HUES48 (cell line): ENCODE data around the gene EIF6.
A peak's percentile ranks its signal among the peaks of the same experiment; 100 is the strongest.
"Not testable (repeated sequence)": the region's sequence is repeated elsewhere in the genome, so short reads cannot be mapped to it uniquely, and the experiment has no call there.

Experiments
- H3K27ac ChIP-seq: one replicate; pipeline ENCODE4 v1.7.0; 2013; ENCODE audit warnings: low read depth, low read length, inconsistent platforms
- H3K27me3 ChIP-seq: 2 replicates; pipeline ENCODE4 v1.6.1; 2013; ENCODE audit warnings: mild to moderate bottlenecking, low read length; ENCODE audit not compliant: control insufficient read depth, insufficient read depth
- H3K36me3 ChIP-seq: 2 replicates; pipeline ENCODE4 v1.6.1; 2013; ENCODE audit warnings: low read length; ENCODE audit not compliant: control insufficient read depth, insufficient read depth
- H3K4me1 ChIP-seq: 2 replicates; pipeline ENCODE4 v1.6.1; 2013; ENCODE audit warnings: mild to moderate bottlenecking, low read length; ENCODE audit not compliant: control insufficient read depth, insufficient read depth
- H3K4me3 ChIP-seq: 2 replicates; pipeline ENCODE4 v1.5.1; 2013; ENCODE audit warnings: mild to moderate bottlenecking, low read depth, low read length
- H3K9ac ChIP-seq: 2 replicates; pipeline ENCODE4 v1.6.1; 2013; ENCODE audit warnings: mild to moderate bottlenecking, low read depth, low read length, moderate library complexity
- H3K9me3 ChIP-seq: 2 replicates; pipeline ENCODE4 v1.6.1; 2013; ENCODE audit warnings: low read length; ENCODE audit not compliant: control insufficient read depth, insufficient read depth

EIF6 gene

DNA sequence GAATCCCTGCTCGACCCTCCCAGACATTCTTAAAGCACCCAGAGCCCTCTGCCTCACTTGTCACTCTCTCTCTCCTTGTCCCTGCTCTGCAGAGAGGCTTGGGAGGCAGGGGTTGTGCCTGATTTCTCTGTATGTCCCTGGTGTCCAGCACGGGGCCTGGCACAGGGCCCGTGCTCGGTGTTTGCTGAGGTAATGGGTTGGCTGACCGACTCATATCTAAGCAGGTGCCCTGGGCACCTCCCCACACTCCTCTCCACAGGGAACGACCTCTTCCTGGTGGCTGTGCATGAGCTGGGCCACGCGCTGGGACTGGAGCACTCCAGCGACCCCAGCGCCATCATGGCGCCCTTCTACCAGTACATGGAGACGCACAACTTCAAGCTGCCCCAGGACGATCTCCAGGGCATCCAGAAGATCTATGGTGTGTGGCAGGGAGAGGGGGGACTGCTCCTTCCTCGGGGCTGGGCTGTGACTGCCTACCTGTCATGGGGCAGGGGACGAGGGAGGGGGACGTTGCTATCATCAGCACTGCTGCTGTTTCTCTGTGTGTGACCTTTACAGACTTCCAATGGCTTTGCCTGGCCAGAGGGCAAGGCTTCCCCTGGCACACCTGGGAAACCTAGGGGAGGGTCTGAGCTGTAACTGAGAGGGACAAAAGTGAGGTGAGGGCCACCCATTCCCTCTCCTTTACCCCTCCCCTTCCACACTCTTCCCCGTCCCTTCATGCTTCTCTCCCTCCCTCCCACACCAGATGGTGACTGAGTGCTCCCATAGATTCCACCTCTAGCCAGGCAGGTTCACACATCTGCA is 20.8 kb downstream of the EIF6 start:
- H3K27me3 ChIP-seq = no peaks in the 10 kb centered on the region
- peak overlapping the region; percentile 100 for H3K27ac ChIP-seq
- H3K9ac ChIP-seq = peak overlapping the region; percentile 87
- H3K9me3 ChIP-seq = no peaks in the 10 kb centered on the region
- peak overlapping the region; percentile 32; the same call in 1 of the 2 replicates for H3K4me3 ChIP-seq
- H3K36me3 ChIP-seq = peaks cover 4% of the 10 kb centered on the region; the same call in 1 of the 2 replicates
- peaks cover 41% of the 10 kb centered on the region for H3K4me1 ChIP-seq

DNA sequence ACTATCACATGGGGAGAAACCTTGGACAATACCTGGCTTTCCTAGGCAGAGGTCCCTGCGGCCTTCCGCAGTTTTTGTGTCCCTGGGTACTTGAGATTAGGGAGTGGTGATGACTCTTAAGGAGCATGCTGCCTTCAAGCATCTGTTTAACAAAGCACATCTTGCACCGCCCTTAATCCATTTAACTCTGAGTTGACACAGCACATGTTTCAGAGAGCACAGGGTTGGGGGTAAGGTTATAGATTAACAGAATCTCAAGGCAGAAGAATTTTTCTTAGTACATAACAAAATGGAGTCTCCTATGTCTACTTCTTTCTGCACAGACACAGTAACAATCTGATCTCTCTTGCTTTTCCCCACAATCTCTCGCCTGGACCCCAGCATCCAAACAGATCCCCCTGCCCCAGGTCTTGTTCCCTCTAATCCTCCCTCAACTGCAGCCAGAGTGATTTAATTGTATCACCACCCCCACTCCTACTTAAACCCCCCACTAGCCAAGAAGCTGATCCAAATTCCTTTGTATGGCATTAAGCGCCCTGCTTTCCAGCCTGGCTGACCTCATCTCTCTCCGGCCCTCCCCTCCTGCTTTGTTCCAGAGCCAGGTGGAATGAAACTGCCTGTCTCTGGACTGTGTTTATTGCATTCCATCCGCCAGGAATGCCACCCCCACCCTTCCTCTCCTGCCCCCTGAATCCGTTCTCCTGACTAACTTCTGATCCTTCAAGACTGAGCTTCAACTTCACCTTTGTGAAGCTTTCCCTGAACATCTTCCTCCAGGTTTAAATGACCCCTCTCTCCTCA is 21.6 kb downstream of the EIF6 start:
- H3K36me3 ChIP-seq, H3K27me3 ChIP-seq, H3K9me3 ChIP-seq: not testable (repeated sequence)
- peak overlapping the region; percentile 87 for H3K9ac ChIP-seq
- H3K27ac ChIP-seq = peak overlapping the region; percentile 100
- H3K4me3 ChIP-seq = peak overlapping the region; percentile 32; the same call in 1 of the 2 replicates
- peaks cover 44% of the 10 kb centered on the region for H3K4me1 ChIP-seq

DNA sequence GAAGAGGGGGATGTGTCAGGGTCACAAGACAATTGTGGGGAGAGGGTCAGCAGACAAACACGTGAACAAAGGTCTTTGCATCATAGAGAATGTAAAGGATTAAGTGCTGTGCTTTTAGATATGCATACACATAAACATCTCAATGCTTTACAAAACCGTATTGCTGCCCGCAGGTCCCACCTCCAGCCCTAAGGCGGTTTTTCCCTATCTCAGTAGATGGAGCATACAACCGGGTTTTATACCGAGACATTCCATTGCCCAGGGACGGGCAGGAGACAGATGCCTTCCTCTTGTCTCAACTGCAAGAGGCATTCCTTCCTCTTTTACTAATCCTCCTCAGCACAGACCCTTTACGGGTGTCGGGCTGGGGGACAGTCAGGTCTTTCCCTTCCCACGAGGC is 22.3 kb downstream of the EIF6 start:
- H3K9me3 ChIP-seq, H3K4me3 ChIP-seq, H3K9ac ChIP-seq, H3K36me3 ChIP-seq, H3K27me3 ChIP-seq: not testable (repeated sequence)
- Histone ChIP-seq H3K27ac (peak overlapping the region; percentile 91), H3K4me1 (peaks cover 44% of the 10 kb centered on the region)

DNA sequence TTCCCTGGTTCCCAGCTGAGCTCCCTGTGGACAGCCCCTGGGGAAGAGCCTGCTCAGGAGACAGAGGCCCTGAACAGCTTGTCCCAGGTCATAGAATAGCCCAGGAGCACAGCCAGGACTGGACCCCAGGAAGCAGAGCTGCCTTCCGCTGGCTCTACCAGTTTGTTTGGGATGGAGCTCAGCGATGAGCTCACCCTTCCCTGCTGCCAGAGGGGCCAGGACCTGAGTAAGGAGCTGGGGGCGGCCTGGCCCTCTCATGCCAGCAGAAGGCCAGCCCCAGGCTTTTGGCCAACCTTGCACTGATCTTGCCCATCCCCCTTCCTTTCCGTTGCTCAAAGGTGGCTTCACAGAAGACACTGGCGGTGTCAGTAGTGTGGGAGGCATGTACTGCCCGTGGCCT is 24.1 kb downstream of the EIF6 start:
- Histone ChIP-seq H3K4me1 (peaks cover 44% of the 10 kb centered on the region), H3K27me3 (no peaks in the 10 kb centered on the region), H3K27ac (peak overlapping the region; percentile 91), H3K36me3 (peaks cover 11% of the 10 kb centered on the region), H3K9me3 (no peaks in the 10 kb centered on the region), H3K4me3 (no peak overlapping the region), H3K9ac (no peak overlapping the region)

DNA sequence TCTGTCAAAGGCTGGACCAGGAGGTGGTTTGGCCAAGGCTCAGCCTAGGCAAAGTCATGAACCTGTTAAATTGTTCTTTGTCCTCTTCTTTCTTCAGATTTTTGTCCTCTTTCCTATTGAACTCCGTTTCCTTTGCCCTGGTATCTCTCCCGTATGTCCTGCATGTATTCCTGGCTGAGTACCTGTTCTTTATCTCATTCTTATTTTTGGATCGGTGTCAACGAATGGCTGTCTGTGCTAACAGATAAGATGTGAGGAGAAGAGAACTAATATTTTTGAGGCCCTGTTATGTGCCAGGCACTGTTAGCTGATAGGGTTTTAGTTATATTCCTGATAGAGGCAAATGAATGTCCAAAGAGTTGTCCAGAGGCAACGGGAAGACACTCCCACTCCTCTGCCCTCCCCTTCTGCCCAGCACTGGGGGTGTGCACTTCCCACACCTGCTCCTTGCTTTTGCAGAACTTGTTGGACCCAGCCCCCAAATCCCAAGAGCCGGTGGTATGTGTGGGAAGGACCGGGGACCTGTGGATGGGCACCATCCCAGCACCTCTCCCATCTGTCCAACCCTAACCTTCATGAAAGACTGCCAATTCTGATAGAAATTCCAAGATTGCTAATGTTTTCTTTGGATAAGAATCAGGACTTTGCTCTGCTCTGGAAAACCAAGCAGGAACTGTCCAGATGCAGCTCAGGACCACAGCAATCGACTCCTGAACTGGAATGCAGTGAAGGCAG is 27.2 kb downstream of the EIF6 start:
- H3K9me3 ChIP-seq = no peaks in the 10 kb centered on the region
- H3K9ac ChIP-seq = no peak overlapping the region
- peaks cover 25% of the 10 kb centered on the region for H3K4me1 ChIP-seq
- peaks cover 25% of the 10 kb centered on the region for H3K36me3 ChIP-seq
- no peak overlapping the region for H3K4me3 ChIP-seq
- no peak overlapping the region for H3K27ac ChIP-seq
- no peaks in the 10 kb centered on the region for H3K27me3 ChIP-seq

DNA sequence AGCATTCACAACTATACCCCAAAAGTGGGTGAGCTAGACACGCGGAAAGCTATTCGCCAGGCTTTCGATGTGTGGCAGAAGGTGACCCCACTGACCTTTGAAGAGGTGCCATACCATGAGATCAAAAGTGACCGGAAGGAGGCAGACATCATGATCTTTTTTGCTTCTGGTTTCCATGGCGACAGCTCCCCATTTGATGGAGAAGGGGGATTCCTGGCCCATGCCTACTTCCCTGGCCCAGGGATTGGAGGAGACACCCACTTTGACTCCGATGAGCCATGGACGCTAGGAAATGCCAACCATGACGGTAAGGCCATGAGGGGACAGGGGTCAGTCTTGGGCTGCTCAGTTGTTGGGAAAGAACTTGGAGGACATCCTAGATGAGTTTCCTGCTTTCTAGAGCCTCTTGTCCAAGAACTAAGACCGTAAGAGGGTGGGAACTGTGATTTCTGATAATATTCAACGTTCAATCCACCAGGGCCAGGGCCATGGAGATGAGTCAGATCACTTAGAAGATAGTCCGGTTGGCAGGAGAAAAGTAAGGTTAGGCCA is 30.0 kb downstream of the EIF6 start:
- peaks cover 12% of the 10 kb centered on the region; the same call in 1 of the 2 replicates for H3K4me1 ChIP-seq
- H3K4me3 ChIP-seq = no peak overlapping the region
- H3K9ac ChIP-seq = no peak overlapping the region
- no peaks in the 10 kb centered on the region for H3K9me3 ChIP-seq
- no peaks in the 10 kb centered on the region for H3K27me3 ChIP-seq
- peaks cover 33% of the 10 kb centered on the region for H3K36me3 ChIP-seq
- no peak overlapping the region for H3K27ac ChIP-seq

DNA sequence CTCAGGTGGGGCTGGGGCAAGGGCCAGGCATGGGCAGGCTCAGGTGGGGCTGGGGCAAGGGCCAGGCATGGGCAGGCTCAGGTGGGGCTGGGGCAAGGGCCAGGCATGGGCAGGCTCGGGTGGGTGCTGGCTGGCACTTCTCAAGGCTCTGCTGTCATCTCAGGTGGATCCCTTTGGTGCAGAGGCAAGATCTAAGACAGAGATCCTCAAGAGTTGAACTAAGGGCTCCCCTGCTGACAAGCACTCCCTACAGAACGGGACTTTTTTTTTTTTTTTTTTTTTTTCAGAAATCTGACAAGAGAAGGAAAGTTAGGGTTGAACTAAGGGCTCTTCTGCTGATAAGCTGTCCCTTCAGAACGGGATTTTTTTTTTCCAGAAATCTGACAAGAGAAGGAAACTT is 31.6 kb downstream of the EIF6 start:
- peaks cover 34% of the 10 kb centered on the region for H3K36me3 ChIP-seq
- H3K27me3 ChIP-seq = no peaks in the 10 kb centered on the region
- H3K9me3 ChIP-seq = no peaks in the 10 kb centered on the region
- H3K9ac ChIP-seq = no peak overlapping the region
- no peak overlapping the region for H3K4me3 ChIP-seq
- H3K4me1 ChIP-seq = peaks cover 8% of the 10 kb centered on the region; the same call in 1 of the 2 replicates
- no peak overlapping the region for H3K27ac ChIP-seq

DNA sequence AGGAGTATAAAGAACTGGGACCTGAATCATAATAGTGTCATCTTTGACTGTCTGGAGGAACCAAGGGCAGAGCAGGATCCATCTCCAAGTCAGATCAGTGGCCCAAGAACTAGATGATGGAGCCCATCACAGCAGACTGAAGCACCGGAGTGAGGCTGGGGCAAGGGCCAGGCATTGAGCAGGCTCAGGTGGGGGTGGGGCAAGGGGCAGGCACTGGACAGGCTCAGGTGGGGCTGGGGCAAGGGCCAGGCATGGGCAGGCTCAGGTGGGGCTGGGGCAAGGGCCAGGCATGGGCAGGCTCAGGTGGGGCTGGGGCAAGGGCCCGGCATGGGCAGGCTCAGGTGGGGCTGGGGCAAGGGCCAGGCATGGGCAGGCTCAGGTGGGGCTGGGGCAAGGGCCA is 32.0 kb downstream of the EIF6 start:
- H3K4me1 ChIP-seq, H3K27me3 ChIP-seq, H3K9ac ChIP-seq, H3K27ac ChIP-seq, H3K9me3 ChIP-seq, H3K4me3 ChIP-seq: not testable (repeated sequence)
- peaks cover 38% of the 10 kb centered on the region for H3K36me3 ChIP-seq

DNA sequence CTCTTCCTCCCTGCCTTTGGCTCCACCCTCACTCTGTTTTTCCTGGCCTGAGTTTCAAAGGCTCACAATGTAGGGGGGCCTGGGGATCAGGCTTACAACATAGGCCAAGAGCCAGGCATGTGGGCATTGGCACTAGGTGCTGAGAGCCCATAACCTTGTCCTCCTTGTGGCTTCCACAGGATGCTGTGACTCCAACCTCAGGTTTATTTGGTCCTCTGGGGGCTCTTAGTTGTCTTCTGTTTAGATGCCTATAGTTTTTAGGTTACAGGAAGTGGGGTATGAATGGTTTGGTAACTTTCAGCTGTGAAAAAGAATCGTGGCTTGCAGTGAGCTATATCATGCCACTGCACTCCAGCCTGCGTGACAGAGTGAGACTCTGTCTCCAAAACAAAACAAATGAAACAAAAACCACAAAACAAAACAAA is 32.5 kb downstream of the EIF6 start:
- Histone ChIP-seq H3K27ac (no peak overlapping the region), H3K9me3 (no peaks in the 10 kb centered on the region), H3K4me3 (no peak overlapping the region), H3K27me3 (no peaks in the 10 kb centered on the region), H3K36me3 (peaks cover 43% of the 10 kb centered on the region), H3K9ac (no peak overlapping the region), H3K4me1 (peaks cover 7% of the 10 kb centered on the region; the same call in 1 of the 2 replicates)

DNA sequence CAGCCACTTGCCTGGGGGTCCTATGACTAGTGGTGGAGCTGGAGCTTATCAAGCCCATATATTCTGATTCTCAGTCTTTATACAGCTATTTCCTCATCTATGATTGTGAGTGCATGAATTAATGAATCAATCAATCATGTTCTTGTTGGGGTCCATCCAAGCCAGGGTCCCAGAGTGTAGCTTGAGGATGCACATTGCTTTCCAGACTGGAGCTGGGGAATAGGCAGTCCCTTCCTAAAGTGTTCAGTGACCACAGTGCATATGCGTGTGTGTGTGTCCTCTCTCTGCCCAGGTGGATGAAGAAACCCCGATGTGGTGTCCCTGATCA is 33.0 kb downstream of the EIF6 start:
- Histone ChIP-seq H3K27me3 (no peaks in the 10 kb centered on the region), H3K36me3 (peaks cover 44% of the 10 kb centered on the region), H3K4me1 (peaks cover 7% of the 10 kb centered on the region; the same call in 1 of the 2 replicates), H3K9me3 (no peaks in the 10 kb centered on the region), H3K27ac (no peak overlapping the region), H3K9ac (no peak overlapping the region), H3K4me3 (no peak overlapping the region)
